Measurements from ENCODE around the gene UFL1.

Gene UFL1

DNA sequence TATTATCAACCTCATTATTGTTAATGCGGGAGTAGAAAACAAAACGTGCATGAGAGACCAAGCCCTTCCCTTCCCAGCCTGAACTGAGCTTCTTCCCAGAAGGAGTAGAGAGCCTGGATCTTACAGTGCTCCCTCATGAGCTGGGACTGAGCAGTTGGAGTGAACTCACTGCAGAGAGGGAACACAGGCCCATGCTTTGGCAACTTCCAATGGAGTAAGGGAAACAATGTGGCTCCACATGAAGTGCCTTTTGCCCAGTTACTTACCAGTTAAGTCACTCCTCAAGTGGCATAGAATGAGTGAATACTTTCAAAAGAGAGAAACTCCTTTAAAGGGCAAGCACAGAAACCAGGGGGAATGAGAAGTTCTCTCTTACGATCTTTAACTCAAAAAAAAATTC is 53.8 kb downstream of the UFL1 start:
- DNase-seq (ENCODE audit: low read depth in 2 of 2), result no peak

DNA sequence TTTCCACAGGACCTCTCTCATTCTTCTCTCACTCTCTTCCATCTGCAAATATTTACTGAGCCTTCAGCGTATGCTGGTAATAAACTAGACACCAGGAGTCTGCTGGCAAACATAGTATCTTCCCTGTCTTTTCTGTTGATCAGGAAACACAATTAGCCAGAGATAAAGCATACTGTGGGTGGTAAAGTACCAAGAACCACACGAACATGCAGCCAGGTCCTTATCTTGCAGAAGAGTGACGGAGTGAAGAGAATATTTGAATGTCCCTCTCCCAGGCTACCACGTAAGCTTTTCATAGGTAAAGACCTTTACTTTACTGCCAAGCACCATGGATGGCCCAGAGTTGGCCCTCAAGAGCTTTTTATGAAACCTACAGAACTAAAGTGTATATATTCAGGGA is 54.6 kb downstream of the UFL1 start:
- no peak for DNase-seq (ENCODE audit: low read depth in 2 of 2)

DNA sequence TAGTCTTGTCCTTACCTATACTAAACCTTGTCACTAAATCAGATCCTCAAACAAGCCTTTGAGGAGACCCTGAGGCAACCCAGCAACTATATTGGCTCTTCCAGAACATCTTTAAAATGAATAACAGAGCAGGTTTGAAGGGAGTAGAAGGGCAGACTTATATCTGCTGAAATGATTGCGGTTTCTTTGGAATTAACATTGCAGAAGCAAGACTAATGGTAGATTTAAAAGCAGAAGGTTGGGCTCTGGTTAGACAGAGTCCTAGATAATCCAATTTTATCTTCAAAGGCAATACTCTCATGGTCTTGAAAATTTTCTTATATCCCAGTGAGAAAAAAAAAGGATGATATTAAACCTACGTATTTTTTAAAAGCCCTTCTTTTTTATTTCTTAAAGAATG is 60.4 kb downstream of the UFL1 start:
- no peak for DNase-seq (ENCODE audit: low read depth in 2 of 2)

DNA sequence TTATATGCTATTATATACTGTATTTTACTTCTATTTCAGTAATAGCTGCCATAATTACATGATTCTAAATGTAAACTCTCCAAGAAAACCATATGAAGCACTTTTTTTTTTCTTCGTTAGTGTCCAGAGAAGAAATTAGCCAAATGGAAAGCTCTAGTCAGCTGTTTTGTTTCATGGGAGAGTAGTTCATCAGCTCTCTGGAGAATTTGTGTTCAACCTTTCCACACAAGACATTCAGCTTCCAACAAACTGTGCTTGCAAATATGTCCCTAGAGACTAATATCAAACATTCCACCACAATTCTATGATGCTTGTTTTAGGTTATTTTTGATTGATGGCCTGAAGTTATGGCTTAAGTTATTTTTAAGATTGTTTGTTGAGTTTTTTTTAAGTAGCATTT is 60.8 kb downstream of the UFL1 start:
- no peak for DNase-seq (ENCODE audit: low read depth in 2 of 2)

DNA sequence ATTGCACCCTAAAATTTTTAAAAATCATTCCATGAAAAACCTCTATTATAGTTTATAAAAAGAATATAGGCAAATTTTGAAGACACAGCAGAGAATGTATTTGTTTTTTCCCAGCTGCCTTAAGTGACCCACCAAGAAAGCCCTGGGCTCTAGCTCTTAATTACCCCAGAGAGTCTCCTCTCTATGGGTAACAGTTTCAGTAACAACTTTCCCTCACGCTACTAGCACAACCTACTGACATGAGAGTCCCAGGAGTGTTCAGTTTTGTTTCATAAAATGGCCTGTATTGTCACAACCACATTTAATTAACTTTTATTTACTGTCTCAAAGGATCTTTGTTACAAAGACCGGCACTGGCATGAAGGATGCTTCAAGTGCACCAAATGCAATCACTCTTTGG is 82.8 kb downstream of the UFL1 start:
- no peak for DNase-seq (ENCODE audit: low read depth in 2 of 2)

All from stimulated activated CD8-positive, alpha-beta memory T cell treated with anti-CD3 and anti-CD28 coated beads, Interleukin-2, amount 100 ng/mL, for 48 hours (primary cell).